ENCODE measurements around the gene DBF4B.
"Not testable (repeated sequence)": the region's sequence is repeated elsewhere in the genome, so short reads cannot be mapped to it uniquely, and the experiment has no call there.

DBF4B gene, protein sequence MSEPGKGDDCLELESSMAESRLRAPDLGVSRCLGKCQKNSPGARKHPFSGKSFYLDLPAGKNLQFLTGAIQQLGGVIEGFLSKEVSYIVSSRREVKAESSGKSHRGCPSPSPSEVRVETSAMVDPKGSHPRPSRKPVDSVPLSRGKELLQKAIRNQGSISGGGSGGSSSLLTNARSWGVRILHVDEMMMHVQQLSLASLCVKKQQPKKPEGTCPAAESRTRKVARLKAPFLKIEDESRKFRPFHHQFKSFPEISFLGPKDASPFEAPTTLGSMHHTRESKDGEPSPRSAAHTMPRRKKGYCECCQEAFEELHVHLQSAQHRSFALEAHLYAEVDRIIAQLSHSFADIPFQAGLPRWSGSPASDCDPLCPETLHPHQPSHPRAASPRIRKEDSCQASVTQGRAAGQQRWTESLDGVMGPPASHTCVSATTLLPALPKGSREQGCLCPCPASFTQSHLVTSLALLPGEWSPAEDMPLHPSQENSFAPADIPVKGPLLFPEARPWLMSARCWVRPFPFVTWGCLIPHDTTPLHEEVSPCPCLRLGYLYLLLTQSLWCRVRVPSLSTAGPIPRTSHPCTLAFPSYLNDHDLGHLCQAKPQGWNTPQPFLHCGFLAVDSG
- total RNA-seq: 4.3 to 7.1 (median 5.6) reads per million in 4 experiments

DNA sequence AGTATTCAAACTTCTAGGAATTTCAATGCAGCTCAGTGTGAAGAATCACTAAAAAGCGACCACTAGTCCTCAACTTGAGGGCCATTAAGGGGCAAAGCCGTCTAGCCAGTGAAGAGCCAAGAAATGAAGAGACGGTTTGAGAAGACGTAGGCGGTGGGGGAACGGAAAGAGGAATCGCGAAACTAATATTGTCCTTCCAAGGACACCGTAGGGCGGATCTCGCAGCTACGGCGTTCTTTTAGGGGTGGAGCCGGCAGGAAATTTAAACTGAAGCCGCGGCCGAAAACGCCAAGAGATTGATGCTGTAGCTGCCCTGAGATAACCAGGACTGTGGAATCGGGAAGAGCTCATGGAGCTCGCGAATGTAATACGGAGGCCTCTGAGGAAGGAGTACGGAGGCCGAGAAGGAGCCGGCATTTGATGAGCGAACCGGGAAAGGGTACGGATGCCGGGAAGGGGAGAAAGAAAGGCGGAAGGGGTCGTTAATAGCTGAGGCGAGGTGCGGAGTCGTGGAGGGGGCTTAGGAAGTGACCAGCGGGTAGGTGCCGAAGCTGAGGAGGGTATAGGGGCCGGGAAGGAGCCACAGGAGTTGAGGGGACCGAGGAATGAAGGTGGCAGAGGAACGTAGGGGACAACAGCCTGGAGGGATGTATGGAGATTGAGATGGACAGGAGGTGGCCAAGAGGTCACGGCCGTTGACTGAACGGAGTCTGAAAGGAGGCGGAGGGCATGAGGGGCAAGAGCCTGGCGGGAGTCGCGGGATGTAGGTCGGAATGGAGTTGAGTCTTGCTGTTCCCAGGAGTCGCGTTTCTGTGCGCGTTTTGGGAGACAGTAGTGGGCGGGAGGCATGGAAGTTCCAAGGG, at the start of gene DBF4B:
DBF4B (plus strand) TSS at position 265 of the 863 bp plus-strand sequence; CDS start at position 421, 156 bp downstream.
- DNase-seq: peak; percentile 76

DNA sequence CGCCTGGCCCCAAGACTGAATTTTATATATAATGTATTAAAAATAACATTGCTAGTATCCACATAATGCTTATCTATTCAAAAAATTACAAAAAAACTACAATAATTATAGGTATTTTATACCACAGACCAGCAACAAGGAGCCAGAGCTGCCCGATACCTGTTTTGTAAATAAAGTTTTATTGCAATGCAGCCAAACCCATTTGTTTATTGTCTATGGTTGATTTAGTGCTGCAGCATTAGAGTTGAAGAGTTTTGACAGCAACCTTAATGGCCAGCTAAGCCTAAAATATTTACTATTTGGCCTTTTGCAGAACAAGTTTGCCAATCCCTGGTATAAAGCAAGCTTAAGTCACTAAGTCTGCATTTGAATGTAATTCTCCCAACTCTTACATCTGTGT, 46.6 kb upstream of the DBF4B start:
- DNase-seq: no peak

DNA sequence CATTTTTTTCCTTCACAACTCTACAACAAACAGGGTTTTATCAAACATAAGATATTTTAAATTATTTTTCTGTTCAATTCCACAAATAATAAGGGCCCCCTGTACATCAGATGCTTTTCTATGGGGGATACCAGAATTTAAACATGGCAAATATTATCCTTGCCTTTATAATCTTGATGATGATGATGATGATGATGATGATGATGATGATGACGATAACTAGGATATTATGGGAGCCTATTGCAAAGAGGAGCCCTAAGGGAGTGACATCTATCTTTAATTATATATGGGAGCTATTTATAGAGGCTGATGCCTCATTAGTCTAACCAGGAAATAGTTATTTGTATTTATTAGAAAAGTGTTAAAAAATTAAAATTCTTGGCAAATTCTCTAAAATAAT, 45.4 kb upstream of the DBF4B start:
- DNase-seq: no peak

DNA sequence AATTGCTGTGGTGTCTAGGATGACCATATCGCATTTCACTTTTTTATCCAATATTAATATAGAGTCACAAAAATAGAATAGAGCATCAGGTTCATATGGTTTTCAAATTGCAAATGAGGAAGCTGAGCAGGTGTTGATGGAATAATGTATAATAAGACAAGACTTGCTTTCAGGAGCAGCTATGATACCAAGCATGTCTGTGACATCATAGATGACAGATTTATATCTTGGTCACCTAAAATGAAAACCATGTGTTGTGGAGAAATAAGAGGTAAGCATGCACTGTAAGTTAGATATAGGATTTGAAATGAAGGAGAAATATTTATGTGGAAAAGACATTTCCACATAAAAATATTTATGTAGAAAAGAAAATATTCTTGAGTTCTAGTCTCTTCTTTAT, 43.6 kb upstream of the DBF4B start:
- no peak for DNase-seq

DNA sequence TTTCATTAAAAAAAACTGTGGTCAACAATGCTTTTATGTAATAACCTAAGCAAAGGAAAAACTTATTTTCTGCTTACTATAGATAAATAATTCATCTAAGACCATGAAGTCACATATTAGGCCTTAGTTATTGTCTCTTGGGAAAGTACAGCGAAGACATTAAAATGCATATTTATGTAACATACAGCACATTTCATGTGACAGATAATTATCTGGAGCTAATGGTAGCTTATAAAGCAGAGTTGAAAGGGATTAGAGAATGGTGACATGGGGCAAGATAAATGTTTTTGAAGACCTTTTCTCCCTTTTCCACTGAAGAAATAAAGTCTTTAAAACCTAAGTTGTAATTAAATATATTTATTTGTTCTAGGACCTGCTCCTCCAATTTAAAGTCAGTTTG, 42.5 kb upstream of the DBF4B start:
- DNase-seq: no peak

DNA sequence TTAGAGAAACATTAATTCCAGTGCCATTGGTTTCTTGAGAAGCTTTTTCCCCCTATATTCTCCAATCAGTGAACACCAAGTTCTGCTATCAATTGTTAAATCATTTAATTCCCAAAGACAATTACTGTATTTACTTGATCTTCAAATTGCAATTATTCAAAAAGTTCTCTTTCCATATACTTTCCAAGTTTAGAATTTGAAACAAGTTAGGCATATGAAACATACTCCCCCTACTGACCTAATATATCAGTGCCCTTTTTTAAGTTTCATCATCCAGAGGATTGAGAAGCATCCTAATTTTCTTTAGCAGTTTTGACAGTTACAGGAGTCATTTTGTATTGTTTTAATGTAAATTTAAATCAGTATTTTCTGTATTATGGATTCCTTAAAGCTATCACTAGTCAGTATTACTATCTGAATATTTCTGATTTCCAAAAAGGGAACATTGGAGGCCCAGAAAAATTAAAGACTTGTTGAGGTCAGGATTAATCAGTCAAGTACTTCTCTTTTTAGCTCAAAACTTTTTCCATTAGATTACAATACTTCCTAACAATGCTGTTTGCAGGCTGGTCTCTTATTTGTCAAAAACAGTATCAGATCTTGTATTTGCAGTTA, 35.9 kb upstream of the DBF4B start:
- no peak for DNase-seq

DNA sequence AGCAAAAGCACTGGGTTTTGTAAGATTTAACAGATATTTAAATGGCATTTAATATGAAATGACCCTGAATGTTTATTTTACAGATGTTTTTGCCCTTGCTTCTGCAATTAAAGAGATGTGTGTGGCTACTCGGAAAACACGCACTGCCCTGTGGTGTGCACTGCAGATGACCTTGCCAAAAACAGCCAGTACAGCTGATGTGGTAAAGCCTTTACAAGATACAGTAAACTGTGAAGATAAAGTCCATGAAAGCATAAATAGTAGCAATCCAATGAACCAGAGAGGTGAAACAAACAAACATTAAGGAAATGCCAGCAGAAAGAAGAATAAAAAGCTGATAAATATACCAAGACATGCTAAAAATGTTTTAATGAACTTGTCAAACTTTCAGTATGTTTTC, 34.6 kb upstream of the DBF4B start:
- no peak for DNase-seq

DNA sequence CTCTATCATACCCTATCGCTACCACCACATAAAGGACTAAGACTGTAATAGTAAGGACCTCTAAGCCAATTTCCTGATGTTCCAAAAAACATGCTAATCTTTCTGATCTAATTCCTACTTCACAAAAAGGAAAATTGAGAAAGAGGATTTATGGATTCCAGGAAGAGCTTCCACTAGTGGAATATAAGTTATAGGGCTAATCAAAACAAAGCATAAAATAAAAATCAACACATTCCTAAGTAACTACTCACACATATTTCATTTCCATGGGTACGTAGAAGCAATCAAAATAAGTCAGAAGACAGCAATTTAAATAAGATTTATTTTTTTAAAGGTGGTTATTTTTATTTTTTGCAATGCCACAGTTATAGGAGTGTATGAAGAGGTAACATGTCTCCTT, 31.3 kb upstream of the DBF4B start:
- DNase-seq: no peak

DNA sequence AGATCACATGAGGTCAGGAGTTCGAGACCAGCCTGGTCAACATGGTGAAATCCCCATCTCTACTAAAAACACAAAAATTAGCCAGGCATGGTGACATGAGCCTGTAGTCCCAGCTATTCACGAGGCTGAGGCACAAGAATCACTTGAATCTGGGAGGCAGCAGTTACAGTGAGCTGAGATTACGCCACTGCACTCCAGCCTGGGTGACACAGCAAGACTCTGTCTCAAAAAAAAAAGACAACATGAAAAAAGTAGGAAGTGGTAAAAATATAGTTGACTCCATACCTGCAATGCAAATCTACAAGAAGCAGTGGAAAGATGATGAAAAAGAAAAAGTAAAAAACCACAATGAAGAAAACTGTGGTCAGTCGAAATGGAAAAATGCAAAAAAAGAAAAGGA, 25.2 kb upstream of the DBF4B start:
- DNase-seq: not testable (repeated sequence)

DNA sequence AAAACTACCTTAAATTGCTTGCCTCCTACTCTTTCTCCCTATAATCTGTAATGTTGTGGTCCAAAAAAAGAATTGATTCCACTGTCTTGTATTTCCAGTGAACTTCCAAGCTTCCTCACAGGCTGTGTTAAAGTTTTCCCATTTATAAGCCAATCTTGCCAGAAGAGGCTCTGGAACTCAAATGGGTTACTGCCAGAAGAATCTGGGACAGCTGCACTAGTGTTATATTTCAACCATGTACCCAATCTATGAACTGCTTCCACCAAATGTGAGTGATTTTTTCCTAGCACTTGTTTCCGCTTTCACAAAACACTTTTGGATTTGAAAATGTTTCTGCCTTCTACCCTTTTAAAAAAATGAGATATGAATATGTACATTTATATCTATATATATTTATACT, 20.7 kb upstream of the DBF4B start:
- no peak for DNase-seq

DNA sequence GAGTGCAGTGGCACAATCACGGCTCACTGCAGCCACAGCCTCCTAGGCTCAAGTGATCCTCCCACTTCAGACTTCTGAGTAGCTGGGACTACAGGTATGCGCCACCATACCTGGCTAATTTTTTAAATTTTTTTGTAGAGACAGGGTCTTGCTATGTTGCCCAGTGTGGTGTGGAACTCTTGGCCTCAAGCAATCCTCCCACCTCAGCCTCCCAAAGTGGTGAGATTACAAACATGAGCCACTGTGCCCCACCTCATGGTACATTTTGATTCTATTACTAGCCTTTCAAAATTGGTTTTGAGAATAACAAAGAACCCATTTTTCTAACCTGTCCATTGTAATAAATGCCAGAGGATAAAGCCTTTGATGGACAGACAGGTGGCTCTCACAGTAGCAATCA, 20.3 kb upstream of the DBF4B start:
- DNase-seq: no peak

DNA sequence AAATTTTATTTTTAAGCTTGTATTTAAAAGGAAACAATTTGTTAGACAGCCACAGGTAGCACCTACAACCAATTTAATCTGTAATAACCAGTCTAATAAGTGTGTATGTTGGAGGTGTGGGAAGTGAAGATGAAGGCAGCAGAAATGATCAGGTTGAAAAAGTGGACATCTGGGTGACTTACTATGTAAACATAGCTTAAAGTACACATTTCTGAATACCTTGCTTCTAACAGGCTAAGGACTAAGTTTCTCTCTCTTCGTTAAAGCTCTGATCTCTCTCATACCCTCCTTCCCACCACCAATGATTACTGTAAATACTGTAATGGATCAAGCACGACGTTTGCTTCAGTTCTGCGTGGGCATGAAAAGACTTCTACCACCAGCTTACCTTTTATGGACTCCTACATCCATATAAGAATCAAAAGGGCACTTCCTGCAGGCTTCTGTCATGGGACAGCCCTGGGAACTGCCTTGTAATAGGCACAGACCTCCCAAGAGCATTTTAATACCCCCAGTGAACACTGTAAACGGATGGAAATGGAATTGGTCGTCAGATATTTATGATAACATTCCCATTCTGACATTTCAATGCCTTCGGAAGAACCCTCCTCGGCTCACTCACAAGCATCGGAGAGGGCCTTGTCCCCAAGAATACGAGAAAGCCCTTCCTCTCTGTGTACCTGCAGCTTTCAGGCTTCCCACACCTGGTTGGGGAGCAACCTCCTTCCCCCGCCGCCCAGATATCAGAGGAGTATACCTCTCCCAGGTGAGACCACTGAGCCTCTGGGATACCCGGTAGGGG, 19.6 kb upstream of the DBF4B start:
- DNase-seq: no peak

DNA sequence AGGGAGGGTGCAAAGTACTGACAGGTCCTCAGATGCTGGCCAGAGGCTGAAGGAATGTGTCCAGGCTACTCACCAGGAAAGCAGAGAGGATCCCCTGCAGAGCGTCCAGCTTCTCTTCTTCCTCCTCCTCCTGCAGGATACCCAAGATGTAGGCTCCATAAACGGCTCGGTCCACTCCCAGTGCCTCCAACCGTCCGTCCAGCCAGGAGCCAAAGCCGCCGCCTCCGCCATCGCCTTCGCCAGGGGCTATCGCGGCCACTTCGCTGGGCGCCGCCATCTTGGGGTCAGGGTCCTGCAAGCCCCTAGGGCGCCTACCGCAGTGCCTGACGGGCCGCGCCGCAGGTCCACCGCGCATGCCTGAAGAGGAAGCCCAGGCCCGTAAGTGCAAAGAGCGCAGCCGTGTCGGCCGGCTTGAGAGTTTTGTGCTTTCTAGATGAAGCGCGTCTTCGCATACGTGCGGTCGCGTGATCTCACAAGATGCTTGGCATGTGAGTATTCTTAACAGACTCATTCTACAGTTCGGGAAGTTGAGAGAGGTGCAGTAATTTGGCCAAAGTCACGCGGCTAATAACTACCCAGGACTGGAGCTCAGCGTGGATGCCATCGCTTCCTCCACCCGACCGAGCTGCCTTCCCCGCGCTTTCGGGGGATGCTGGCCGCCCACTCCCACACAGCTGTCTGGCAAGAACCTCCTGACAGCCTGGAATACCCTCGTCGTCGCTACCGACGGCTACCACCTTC, 18.8 kb upstream of the DBF4B start, which contains the start of gene CCDC43:
CCDC43 (minus strand) TSS at position 300 of the 741 bp plus-strand sequence; CDS start at position 277, 23 bp downstream.
- DNase-seq: peak; percentile 86

DNA sequence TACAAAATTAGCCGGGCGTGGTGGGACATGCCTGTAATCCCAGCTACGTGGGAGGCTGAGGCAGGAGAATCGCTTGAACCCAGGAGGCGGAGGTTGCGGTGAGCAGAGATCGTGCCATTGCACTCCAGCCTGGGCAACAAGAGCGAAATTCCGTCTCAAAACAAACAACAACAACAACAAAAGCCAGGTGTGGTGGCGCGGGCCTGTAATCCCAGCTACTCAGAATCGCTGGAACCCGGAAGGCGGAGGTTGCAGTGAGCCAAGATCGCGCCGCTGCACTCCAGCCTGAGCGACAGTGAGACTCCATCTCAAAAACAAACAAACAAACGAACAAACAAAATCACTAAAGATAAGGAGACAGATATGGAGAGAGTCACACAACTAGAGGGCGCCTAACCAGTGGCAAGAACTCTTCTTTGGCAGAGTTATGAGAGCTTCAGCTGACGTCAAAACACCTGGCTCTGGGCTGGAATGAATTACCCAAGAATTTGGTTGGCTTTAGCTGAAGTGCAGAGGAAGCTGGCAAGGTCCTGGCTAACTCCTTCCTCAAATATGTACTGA, 17.6 kb upstream of the DBF4B start:
- DNase-seq: not testable (repeated sequence)

DNA sequence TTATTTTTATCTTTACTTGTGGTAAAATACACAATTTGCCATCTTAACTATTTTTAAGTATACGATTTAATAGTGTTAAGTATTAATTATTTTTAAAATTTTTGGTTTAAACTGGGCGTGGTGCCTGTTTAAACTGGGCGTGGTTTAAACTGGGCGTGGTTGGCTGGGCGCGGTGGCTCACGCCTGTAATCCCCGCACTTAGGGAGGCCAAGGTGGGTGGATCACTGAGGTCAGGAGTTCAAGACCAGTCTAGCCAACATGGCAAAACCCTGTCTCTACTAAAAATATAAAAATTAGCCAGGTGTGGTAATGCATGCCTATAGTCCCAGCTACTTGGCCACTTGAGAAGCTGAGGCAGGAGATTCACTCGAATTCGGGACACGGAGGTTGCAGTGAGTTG, 14.9 kb upstream of the DBF4B start:
- no peak for DNase-seq

DNA sequence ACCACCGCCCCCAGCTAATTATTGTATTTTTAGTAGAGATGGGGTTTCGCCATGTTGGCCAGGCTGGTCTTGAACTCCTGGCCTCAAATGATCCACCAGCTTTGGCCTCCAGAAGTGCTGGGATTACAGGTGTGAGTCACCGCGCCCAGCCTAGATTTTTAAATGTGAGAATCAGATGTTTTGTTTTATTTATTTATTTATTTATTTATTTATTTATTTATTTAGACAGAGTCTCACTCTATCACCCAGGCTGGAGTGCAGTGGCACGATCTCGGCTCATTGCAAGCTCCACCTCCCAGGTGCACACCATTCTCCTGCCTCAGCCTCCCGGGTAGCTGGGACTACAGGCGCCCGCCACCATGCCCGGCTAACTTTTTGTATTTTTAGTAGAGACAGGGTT, 8.2 kb upstream of the DBF4B start:
- DNase-seq: not testable (repeated sequence)

DNA sequence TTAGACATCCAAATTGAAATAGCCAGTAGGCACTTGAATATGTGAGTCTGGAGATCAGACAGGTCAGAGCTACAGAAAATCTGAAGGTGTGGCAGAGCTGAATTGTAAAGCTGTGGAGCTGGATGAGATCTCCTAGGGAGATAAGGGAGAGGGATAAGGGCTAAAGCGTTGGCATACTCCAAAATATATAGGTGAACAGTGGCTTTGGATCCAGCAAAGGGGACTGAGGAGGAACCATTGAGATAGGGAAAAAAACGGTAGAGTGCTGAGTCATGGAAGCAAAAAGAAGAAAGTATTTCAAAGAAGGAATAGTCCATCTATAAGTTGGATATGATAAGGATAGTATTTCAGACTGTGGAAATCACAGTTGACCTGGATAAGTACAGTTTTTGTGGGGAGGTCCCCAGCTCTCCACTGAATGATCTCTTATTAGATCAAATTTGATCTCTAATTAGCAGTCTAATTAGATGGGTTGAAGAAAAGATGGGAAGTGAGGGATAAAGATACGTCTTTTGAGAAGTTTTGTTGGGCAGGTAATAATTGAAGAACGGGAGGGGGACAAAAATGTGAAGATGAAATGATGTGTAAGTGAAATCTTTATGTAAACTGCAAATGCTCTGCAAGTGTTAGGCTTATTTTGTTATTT, 587 bp upstream of the DBF4B start:
- no peak for DNase-seq

DNA sequence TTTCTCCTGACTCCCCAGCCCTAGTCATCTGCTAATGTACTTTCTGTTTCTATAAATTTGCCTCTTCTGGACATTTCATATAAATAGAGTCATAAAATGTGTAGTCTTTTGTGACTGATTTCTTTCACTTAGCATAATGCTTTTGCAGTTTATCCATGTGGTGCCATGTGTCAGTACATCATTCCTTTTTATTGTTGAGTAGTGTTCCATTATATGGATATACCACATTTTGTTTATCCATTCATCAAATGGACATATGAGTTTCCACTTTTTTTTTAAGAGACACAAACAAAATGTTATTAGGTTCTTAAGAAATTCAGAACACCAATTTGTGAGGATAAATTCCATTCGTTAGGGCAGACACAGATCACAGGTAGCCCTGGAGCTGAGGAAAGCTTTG, 11.0 kb downstream of the DBF4B start:
- DNase-seq: no peak

DNA sequence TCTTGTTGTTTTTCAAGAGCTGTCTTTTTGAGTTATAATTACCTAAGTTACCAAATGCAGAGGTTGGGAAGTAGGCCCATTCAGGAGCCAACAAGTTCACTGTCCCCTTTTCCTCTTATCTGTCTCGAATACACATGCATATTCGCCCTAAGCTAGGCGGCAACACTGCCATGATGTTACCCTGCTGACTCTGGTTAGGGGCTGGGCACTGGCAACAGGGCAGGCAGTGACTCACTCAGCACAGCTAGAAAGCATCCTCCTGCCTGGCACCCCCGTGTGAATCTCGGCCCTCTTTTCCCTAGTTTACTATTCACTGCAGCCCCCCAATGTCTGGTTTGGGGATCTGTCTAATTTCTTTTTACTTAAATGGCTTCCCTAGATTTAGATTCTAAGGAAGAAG, 13.8 kb downstream of the DBF4B start:
- no peak for DNase-seq

DNA sequence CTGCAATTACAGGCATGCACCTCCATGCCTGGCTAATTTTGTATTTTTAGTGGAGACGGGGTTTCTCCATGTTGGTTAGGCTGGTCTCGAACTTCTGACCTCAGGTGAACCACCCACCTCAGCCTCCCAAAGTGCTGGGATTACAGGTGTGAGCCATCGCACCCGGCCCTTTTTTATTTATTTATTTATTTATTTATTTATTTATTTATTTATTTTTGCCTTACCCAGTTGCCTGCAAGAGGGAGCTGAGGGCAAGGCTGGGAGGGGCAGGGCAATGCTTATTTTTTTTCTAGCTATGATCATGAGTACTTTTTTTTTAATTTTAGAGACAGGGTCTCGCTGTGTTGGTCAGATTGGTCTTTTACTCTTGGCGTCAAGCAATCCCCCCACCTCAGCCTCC, 17.7 kb downstream of the DBF4B start:
- DNase-seq: not testable (repeated sequence)
